H1 (cell line): Measurements from ENCODE around the gene FMN2. TPM values are rescaled to one million over a fixed set of nuclear protein-coding genes. Genes with fewer than 3 reads are reported as not detected.

Experiments used
- CTCF ChIA-PET: fragments of 300-600 bp; sonication (Branson Sonifier 250); formaldehyde crosslinking; loops from one replicate; lab custom pipeline; 2021; ENCODE audit not compliant: partially characterized antibody; lab: Charles Lee
- POLR2A ChIA-PET: fragments of 300-600 bp; sonication (Branson Sonifier 250); formaldehyde crosslinking; loops from one replicate; lab custom pipeline; 2021; ENCODE audit warnings: inconsistent platforms; ENCODE audit not compliant: partially characterized antibody; lab: Charles Lee
- DNase-seq, 2 experiments: peaks; one replicate each; pipeline versions ENCODE4 v3.0.0 to v3.0.0-alpha.2; 2010 to 2022; ENCODE audit warnings: low spot score in 2 of 2, low read depth in 1 of 2, mixed read lengths in 1 of 2
- FAIRE-seq: peaks from 2 replicates; lab custom pipeline; 2011; peaks lifted over from hg19 to GRCh38; lab: Jason Lieb, UNC
- H2AFZ ChIP-seq: 2 replicates; pipeline ENCODE4 v1.8.1; 2012; ENCODE audit warnings: low read length, inconsistent platforms
- H2AK5ac ChIP-seq: 2 replicates; pipeline ENCODE4 v1.6.1; 2013; ENCODE audit warnings: low read depth, low read length
- H2BK120ac ChIP-seq: replicated peaks from 2 replicates; pipeline ENCODE3; 2013; ENCODE audit warnings: low read depth, low read length, inconsistent platforms
- H2BK12ac ChIP-seq: 2 replicates; pipeline ENCODE4 v1.6.1; 2013; ENCODE audit warnings: low read depth, low read length
- H2BK15ac ChIP-seq: 2 replicates; pipeline ENCODE4 v1.6.1; 2013; ENCODE audit warnings: low read length
- H2BK20ac ChIP-seq: 2 replicates; pipeline ENCODE4 v1.6.1; 2013; ENCODE audit warnings: low read length
- H2BK5ac ChIP-seq: 2 replicates; pipeline ENCODE4 v1.6.1; 2013; ENCODE audit warnings: low read depth, low read length
- H3K14ac ChIP-seq: 2 replicates; pipeline ENCODE4 v1.6.1; 2013; ENCODE audit warnings: inconsistent platforms; ENCODE audit not compliant: insufficient read length
- H3K18ac ChIP-seq: 2 replicates; pipeline ENCODE4 v1.6.1; 2013; ENCODE audit warnings: low read length; ENCODE audit errors: extremely low read depth
- H3K23ac ChIP-seq: 2 replicates; pipeline ENCODE4 v1.6.1; 2013; ENCODE audit warnings: inconsistent platforms; ENCODE audit not compliant: insufficient read length
- H3K23me2 ChIP-seq: 2 replicates; pipeline ENCODE4 v1.6.1; 2013; ENCODE audit warnings: low read depth, low read length
- H3K27ac ChIP-seq: 2 replicates; pipeline ENCODE4 v1.6.1; 2011; ENCODE audit warnings: low read depth, low read length, inconsistent platforms
- H3K27me3 ChIP-seq, 4 experiments: replicated peaks in 1 of 4; 1 replicate in 1 of 4; 2 replicates in 3 of 4; pipeline versions ENCODE4 v1.6.1 to v1.8.1; 2011 to 2013; ENCODE audit warnings: low read length in 3 of 4, mild to moderate bottlenecking in 3 of 4, inconsistent platforms in 2 of 4, mixed read lengths in 2 of 4, moderate library complexity in 1 of 4; ENCODE audit not compliant: control insufficient read depth in 3 of 4, insufficient read depth in 3 of 4; ENCODE audit errors: extremely low read depth in 1 of 4
- H3K36me3 ChIP-seq, 4 experiments: 2 replicates each; pipeline versions ENCODE4 v1.6.1 to v1.8.1; 2011 to 2013; ENCODE audit warnings: mild to moderate bottlenecking in 4 of 4, low read length in 3 of 4, moderate library complexity in 2 of 4, control low read depth in 1 of 4, inconsistent platforms in 1 of 4; ENCODE audit not compliant: insufficient read depth in 4 of 4, control insufficient read depth in 2 of 4
- H3K4ac ChIP-seq: replicated peaks from 2 replicates; pipeline ENCODE3; 2013; ENCODE audit warnings: low read length, low read depth, mixed read lengths, inconsistent platforms; ENCODE audit not compliant: insufficient read length
- H3K4me1 ChIP-seq, 4 experiments: replicated peaks in 1 of 4; 1 replicate in 1 of 4; 2 replicates in 3 of 4; pipeline versions ENCODE4 v1.6.1 to v1.8.1; 2011 to 2013; ENCODE audit warnings: low read length in 3 of 4, inconsistent platforms in 2 of 4, mixed read lengths in 1 of 4; ENCODE audit not compliant: insufficient read depth in 4 of 4, control insufficient read depth in 3 of 4
- H3K4me2 ChIP-seq, 2 experiments: 2 replicates each; pipeline versions ENCODE4 v1.6.1 to v1.8.1; 2011 to 2013; ENCODE audit warnings: low read depth in 2 of 2, low read length in 2 of 2, control low read depth in 1 of 2, inconsistent platforms in 1 of 2, mild to moderate bottlenecking in 1 of 2; ENCODE audit not compliant: insufficient read depth in 1 of 2
- H3K4me3 ChIP-seq, 4 experiments: fragments of 200-600, 300-600 bp in 1 of 4; sonication (generic), shearing (Covaris generic), sonication (Bioruptor Twin) in 1 of 4; 2 replicates each; pipeline versions ENCODE4 v1.5.1 to v1.8.1; 2011 to 2016; ENCODE audit warnings: low read length in 4 of 4, low read depth in 3 of 4, control low read depth in 2 of 4, inconsistent platforms in 2 of 4, mild to moderate bottlenecking in 2 of 4, mixed read lengths in 1 of 4, moderate library complexity in 1 of 4; ENCODE audit not compliant: insufficient read depth in 2 of 4; ENCODE audit errors: extremely low read depth in 1 of 4
- H3K56ac ChIP-seq: replicated peaks from 2 replicates; pipeline ENCODE3; 2013; ENCODE audit warnings: low read depth, mild to moderate bottlenecking, mixed read lengths, low read length, inconsistent platforms; ENCODE audit not compliant: insufficient read length
- H3K79me1 ChIP-seq: 2 replicates; pipeline ENCODE4 v1.6.1; 2013; ENCODE audit warnings: low read depth, low read length, control low read depth
- H3K79me2 ChIP-seq, 2 experiments: 2 replicates each; pipeline versions ENCODE4 v1.6.1 to v1.8.1; 2012 to 2013; ENCODE audit warnings: low read length in 2 of 2, mild to moderate bottlenecking in 2 of 2, inconsistent platforms in 1 of 2; ENCODE audit not compliant: insufficient read depth in 2 of 2, control insufficient read depth in 1 of 2
- H3K9ac ChIP-seq, 4 experiments: replicated peaks in 1 of 4; 1 replicate in 1 of 4; 2 replicates in 3 of 4; pipeline versions ENCODE4 v1.6.1 to v1.8.1; 2011 to 2013; ENCODE audit warnings: low read depth in 3 of 4, low read length in 3 of 4, control low read depth in 2 of 4, mild to moderate bottlenecking in 2 of 4, moderate library complexity in 2 of 4, inconsistent platforms in 1 of 4; ENCODE audit errors: extremely low read depth in 1 of 4
- H3K9me3 ChIP-seq, 2 experiments: 2 replicates each; pipeline versions ENCODE4 v1.6.1 to v1.8.1; 2012 to 2013; ENCODE audit warnings: mild to moderate bottlenecking in 2 of 2, moderate library complexity in 2 of 2, control low read depth in 1 of 2, inconsistent platforms in 1 of 2, low read depth in 1 of 2, low read length in 1 of 2, mixed read lengths in 1 of 2; ENCODE audit not compliant: insufficient read depth in 2 of 2
- H4K20me1 ChIP-seq, 2 experiments: replicated peaks in 1 of 2; 2 replicates each; pipeline versions ENCODE3 to v1.8.1; 2011 to 2013; ENCODE audit warnings: inconsistent platforms in 2 of 2, low read length in 2 of 2, mild to moderate bottlenecking in 1 of 2; ENCODE audit not compliant: insufficient read depth in 2 of 2, control insufficient read depth in 1 of 2
- H4K5ac ChIP-seq: 2 replicates; pipeline ENCODE4 v1.6.1; 2013; ENCODE audit warnings: low read length, low read depth, mixed read lengths, inconsistent platforms; ENCODE audit not compliant: insufficient read length
- H4K8ac ChIP-seq: 2 replicates; pipeline ENCODE4 v1.8.0; 2013; ENCODE audit warnings: mild to moderate bottlenecking, moderate library complexity, low read length, inconsistent platforms; ENCODE audit not compliant: insufficient read depth; ENCODE audit errors: extremely low read depth
- H4K91ac ChIP-seq: replicated peaks from 2 replicates; pipeline ENCODE3; 2013; ENCODE audit warnings: low read length, mixed read lengths, inconsistent platforms; ENCODE audit not compliant: insufficient read length
- CREB1 ChIP-seq: IDR thresholded peaks from 2 replicates; pipeline ENCODE4 v1.6.1; 2012; ENCODE audit warnings: inconsistent platforms
- CTCF ChIP-seq, 3 experiments: IDR thresholded peaks; 1 replicate in 2 of 3; 2 replicates in 1 of 3; pipeline versions ENCODE4 v1.5.1 to v1.6.1; 2011; ENCODE audit warnings: low read length in 3 of 3, mild to moderate bottlenecking in 3 of 3, inconsistent platforms in 2 of 3, low read depth in 1 of 3, moderate library complexity in 1 of 3; ENCODE audit not compliant: insufficient read depth in 1 of 3; ENCODE audit errors: control extremely low read depth in 1 of 3
- FOSL1 ChIP-seq: IDR thresholded peaks from 2 replicates; pipeline ENCODE4 v1.6.1; 2011; ENCODE audit warnings: mild to moderate bottlenecking, low read depth, low read length, moderate library complexity; ENCODE audit not compliant: insufficient read depth
- JUN ChIP-seq: IDR thresholded peaks from 2 replicates; pipeline ENCODE4 v1.6.1; 2011; ENCODE audit warnings: low read depth, mild to moderate bottlenecking, improper control_type of control experiment, low read length
- KDM1A ChIP-seq: fragments of 200-600, 300-600 bp; sonication (generic); IDR thresholded peaks from 2 replicates; pipeline ENCODE4 v1.7.1; 2016; ENCODE audit warnings: mild to moderate bottlenecking, low read length, borderline replicate concordance
- MAFK ChIP-seq: IDR thresholded peaks from 2 replicates; pipeline ENCODE4 v1.6.1; 2012; ENCODE audit warnings: low read depth, mild to moderate bottlenecking, improper control_type of control experiment, low read length
- RAD21 ChIP-seq, 2 experiments: IDR thresholded peaks in 1 of 2; conservative IDR thresholded peaks in 1 of 2; 2 replicates each; pipeline ENCODE4 v1.6.1; 2011; ENCODE audit warnings: low read depth in 2 of 2, low read length in 2 of 2, improper control_type of control experiment in 1 of 2, inconsistent platforms in 1 of 2, mild to moderate bottlenecking in 1 of 2, moderate library complexity in 1 of 2
- RNF2 ChIP-seq: fragments of 200-900, 300-1000 bp; sonication (generic); IDR thresholded peaks from 2 replicates; pipeline ENCODE4 v1.7.1; 2016; ENCODE audit warnings: borderline replicate concordance, low read depth, mild to moderate bottlenecking, antibody characterized with exemption, low read length; ENCODE audit not compliant: poor library complexity, severe bottlenecking; ENCODE audit errors: missing control alignments
- SIX5 ChIP-seq: IDR thresholded peaks from 2 replicates; pipeline ENCODE4 v1.6.1; 2011; ENCODE audit warnings: mild to moderate bottlenecking, low read depth, low read length
- SRF ChIP-seq: IDR thresholded peaks from 2 replicates; pipeline ENCODE4 v1.6.1; 2011; ENCODE audit warnings: mild to moderate bottlenecking, low read depth, low read length, moderate library complexity
- TEAD4 ChIP-seq: IDR thresholded peaks from 2 replicates; pipeline ENCODE4 v1.6.1; 2012; ENCODE audit warnings: low read depth, low read length, inconsistent platforms, mixed read lengths
- WGBS, 2 experiments: shearing (Covaris generic) in 1 of 2; methylation state at CpG; one replicate each; pipeline versions ENCODE4 v1.1.6 to v1.1.7; 2013 to 2015; ENCODE audit warnings: low lambda C conversion rate in 2 of 2, mixed read lengths in 2 of 2, inconsistent platforms in 1 of 2, low coverage in 1 of 2, missing lambda C conversion rate in 1 of 2; ENCODE audit not compliant: insufficient replicate concordance in 2 of 2, insufficient coverage in 1 of 2, insufficient read length in 1 of 2; ENCODE audit errors: extremely low coverage in 1 of 2, missing lambda C conversion rate in 1 of 2; 5-methylcytosine and 5-hydroxymethylcytosine counted together
- polyA plus RNA-seq, 7 experiments: library from polyadenylated mRNA; depleted of rRNA in 3 of 7; stranded (reverse) in 5 of 7; unstranded in 2 of 7; fragments of >200 nt in 5 of 7; fragments of 200-250 nt in 2 of 7; gene quantifications; 1 replicate in 5 of 7; 2 replicates in 1 of 7; 4 replicates in 1 of 7; pipeline versions ENCODE4 v1.2.1 to v1.2.3, GENCODE V29; 2011 to 2013; ENCODE audit warnings: missing spikeins in 2 of 7, mixed read lengths in 2 of 7
- total RNA-seq: library from RNA; stranded (reverse); fragmentation: NEBNext Ultra II Directional; extraction: Animal tissue kit (Norgen Biotek cat#: 25700); gene quantifications from 2 replicates; pipeline ENCODE4 v1.2.1, GENCODE V29; 2021

FMN2 gene
- total and polyA plus RNA-seq, 2 of the 8 experiments (the other 6 are each of a cell fraction or from before 2014, with no cell fraction given): 0.83 to 2.0 TPM

- FAIRE-seq: no peak
- Histone ChIP-seq H3K23ac (no peak overlapping the region), H3K18ac (no peak overlapping the region), H3K36me3 (no peaks in the 10 kb centered on the region), H2BK120ac (no peak overlapping the region), H2BK15ac (no peak overlapping the region), H2BK20ac (no peak overlapping the region)
- whole genome bisulfite sequencing, 2 experiments: 87% methylated on average over 1 of the region's 1 CpG; no CpG with 5 or more reads in 1 of the 2 experiments
- TF ChIP-seq RAD21 (IDR thresholded peaks at IDR 0.05 in 1 of 2, conservative IDR thresholded peaks at IDR 0.05 in 1 of 2; ENCODE audit: low read depth in 2 of 2, low read length in 2 of 2) (no peak), FOSL1 (no peak), KDM1A (no peak), TEAD4 (no peak), RNF2 (no peak), JUN (no peak), MAFK (no peak), CREB1 (no peak), CTCF (IDR thresholded peaks at IDR 0.05; ENCODE audit: control extremely low read depth in 1 of 3, insufficient read depth in 1 of 3, low read depth in 1 of 3, low read length in 3 of 3) (no peak), SRF (no peak), SIX5 (no peak)
- TF ChIP-seq, all 59 proteins: peak for 0
- Histone ChIP-seq H3K23me2 (no peaks in the 10 kb centered on the region), H2AK5ac (no peak overlapping the region), H2BK5ac (no peak overlapping the region), H3K79me1 (no peaks in the 10 kb centered on the region), H3K4me1 (no peaks in the 10 kb centered on the region), H2BK12ac (no peak overlapping the region), H3K27me3 (no peaks in the 10 kb centered on the region), H2AFZ (no peak overlapping the region), H3K4me3 (no peak overlapping the region), H3K9me3 (no peaks in the 10 kb centered on the region), H4K8ac (no peak overlapping the region), H4K20me1 (no peaks in the 10 kb centered on the region), H3K9ac (no peak overlapping the region), H3K27ac (no peak overlapping the region), H3K4me2 (no peak overlapping the region), H4K91ac (no peak overlapping the region), H3K56ac (no peak overlapping the region), H3K14ac (no peak overlapping the region), H3K79me2 (no peaks in the 10 kb centered on the region), H4K5ac (no peak overlapping the region), H3K4ac (no peak overlapping the region)
- ChIA-PET CTCF (no interaction called here), POLR2A (interaction anchor here (0.7 kb wide), 1 partner anchor 1208 kb away, joined by 3 read pairs; no protein-coding TSS in a partner anchor)
- DNase-seq: no peak
These were observed 134.4 kb downstream of the FMN2 start for GRCh38 chr1:240226102-240226501.
